Spleen (tissue), 11 donors: ENCODE data around the gene CPAMD8. TPM values are rescaled to one million over a fixed set of nuclear protein-coding genes. Genes with fewer than 3 reads are reported as not detected.
"Not testable (repeated sequence)": the region's sequence is repeated elsewhere in the genome, so short reads cannot be mapped to it uniquely, and the experiment has no call there.

Experiments used
- DNase-seq: peaks from one replicate; pipeline ENCODE4 v3.0.0-alpha.2; 2020
- H3K27ac ChIP-seq, 8 donors: fragments of 200-600 bp; sonication (generic) in 7 of 8; 1 replicate in 4 of 8; 2 replicates in 4 of 8; pipeline versions ENCODE4 v1.5.0 to v1.8.0; 2016 to 2021; ENCODE audit warnings: inconsistent platforms in 4 of 8, mild to moderate bottlenecking in 4 of 8, moderate library complexity in 1 of 8
- H3K27me3 ChIP-seq, 7 donors: fragments of 200-600 bp; sonication (generic) in 6 of 7; replicated peaks in 1 of 7; 1 replicate in 4 of 7; 2 replicates in 3 of 7; pipeline versions ENCODE4 v1.5.0 to v1.8.0; 2016 to 2021; ENCODE audit warnings: inconsistent platforms in 3 of 7, mild to moderate bottlenecking in 1 of 7
- H3K36me3 ChIP-seq, 6 donors: fragments of 200-600 bp; sonication (generic) in 5 of 6; 1 replicate in 4 of 6; 2 replicates in 2 of 6; pipeline versions ENCODE4 v1.5.0 to v1.8.0; 2016 to 2021; ENCODE audit warnings: inconsistent platforms in 2 of 6
- H3K4me1 ChIP-seq, 6 donors: fragments of 200-600 bp; sonication (generic) in 5 of 6; 1 replicate in 3 of 6; 2 replicates in 3 of 6; pipeline versions ENCODE4 v1.5.0 to v1.8.0; 2016 to 2021; ENCODE audit warnings: inconsistent platforms in 3 of 6
- H3K4me3 ChIP-seq, 8 donors: fragments of 200-600 bp; sonication (generic) in 7 of 8; 1 replicate in 4 of 8; 2 replicates in 4 of 8; pipeline versions ENCODE4 v1.5.0 to v1.8.0; 2016 to 2021; ENCODE audit warnings: inconsistent platforms in 4 of 8, mild to moderate bottlenecking in 4 of 8, moderate library complexity in 2 of 8
- H3K9me3 ChIP-seq, 8 donors: fragments of 200-600 bp; sonication (generic) in 7 of 8; 1 replicate in 4 of 8; 2 replicates in 4 of 8; pipeline versions ENCODE4 v1.5.0 to v1.8.0; 2016 to 2021; ENCODE audit warnings: inconsistent platforms in 4 of 8
- POLR2A ChIP-seq, 3 donors: fragments of 450-650 bp; IDR thresholded peaks; one replicate each; pipeline ENCODE4 v1.5.1; 2017; ENCODE audit warnings: antibody characterized with exemption in 3 of 3, mild to moderate bottlenecking in 1 of 3
- POLR2AphosphoS5 ChIP-seq, 3 donors: sonication (generic); formaldehyde crosslinking; IDR thresholded peaks; one replicate each; pipeline ENCODE4 v1.5.1; 2017; ENCODE audit warnings: antibody characterized with exemption in 3 of 3
- WGBS, 5 donors: extraction: QIAGEN DNeasy Blood & Tissue Kit in 3 of 5; methylation state at CpG; one replicate each; pipeline versions ENCODE4 v1.1.5 to v1.1.7; 2013 to 2018; 5-methylcytosine and 5-hydroxymethylcytosine counted together
- intact Hi-C: fragments of 100-400 bp; cut with DNase I; formaldehyde crosslinking; loops from one replicate; pipeline ENCODE4 v1.15.0; 2023; ENCODE audit warnings: low total_unique reads
- polyA plus RNA-seq, 3 donors: library from polyadenylated mRNA; stranded (reverse); fragments of 200-250 nt; gene quantifications; one replicate each; pipeline ENCODE4 v1.2.1, GENCODE V29; 2013
- total RNA-seq, 7 donors: library from RNA; depleted of rRNA in 3 of 7; stranded (reverse); fragments of >200 nt in 3 of 7; fragmentation: NEBNext Ultra II Directional in 4 of 7; extraction: Animal tissue kit (Norgen Biotek cat#: 25700) in 4 of 7; gene quantifications; one replicate each; pipeline versions ENCODE4 v1.1.0 to v1.2.1, GENCODE V29; 2016 to 2021
- TF ChIP-seq, protein P1 (sequence below), 11 experiments: fragments of 200-600 bp in 7 of 11; fragments of 450-650 bp in 4 of 11; sonication (generic) in 4 of 11; IDR thresholded peaks in 8 of 11; conservative IDR thresholded peaks in 3 of 11; 1 replicate in 7 of 11; 2 replicates in 4 of 11; pipeline versions ENCODE4 v1.4.0 to v1.8.0; 2016 to 2021; ENCODE audit warnings: antibody characterized with exemption in 11 of 11, inconsistent platforms in 4 of 11, mild to moderate bottlenecking in 1 of 11
- donor health status: healthy with polysubstance abuse.
- donor health status: DM: no; HTN: no; CAD: no; lungs with moderate emphysema.
- donor health status: DM: no; HTN: no; CAD: no.
- donor health status: Bipolar disorder and iron deficiency.
- donor health status: healthy.
- donor health status: DM: no; HTN: no; CAD: no.
- donor health status: DM: yes; HTN: yes; CAD: no.

CPAMD8 gene
- total and polyA plus RNA-seq, 10 donors: 2.1 to 18.7 (median 8.5) TPM

DNA sequence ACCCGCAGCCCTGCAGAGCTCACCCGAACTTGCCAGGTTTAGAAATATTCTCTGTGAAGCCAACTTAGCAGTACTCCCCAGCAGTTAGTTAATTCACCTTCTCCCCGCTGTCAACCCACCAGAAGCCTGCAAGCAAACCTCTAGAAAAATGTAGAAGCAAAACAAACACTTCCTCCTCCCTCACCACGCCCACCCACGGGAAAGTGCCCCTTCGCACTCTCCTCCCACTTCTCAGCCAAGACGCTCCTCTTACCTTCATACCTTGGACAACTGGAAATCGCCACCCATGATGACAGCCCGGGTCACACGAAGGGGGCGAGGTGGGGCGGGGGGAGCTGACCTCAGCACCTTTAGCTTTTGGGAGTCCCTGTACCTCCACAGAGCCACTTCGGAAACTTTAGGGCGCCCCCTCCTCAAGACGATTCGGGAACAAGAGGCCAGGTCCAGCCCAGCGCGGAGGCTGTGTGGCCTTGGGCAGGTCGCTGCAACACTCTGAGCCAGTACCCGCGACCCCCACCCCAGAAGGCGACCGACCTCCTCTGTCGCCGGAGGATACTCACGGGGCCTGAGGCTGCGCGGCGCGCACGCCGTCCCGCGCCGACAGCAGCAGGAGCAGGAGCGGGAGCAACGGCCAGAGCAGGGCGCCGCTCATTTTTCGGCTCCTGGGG lies 485 bp downstream of the CPAMD8 start:
- Histone ChIP-seq H3K27me3 (peaks cover 0 to 71% (median 36%) of the 10 kb centered on the region in 7 donors), H3K4me3 (peak overlapping the region in 7 of 8 donors; percentile 3 to 63 (median 21)), H3K4me1 (peaks cover 4 to 35% (median 9%) of the 10 kb centered on the region in 6 donors), H3K27ac (no peak overlapping the region), H3K36me3 (no peaks in the 10 kb centered on the region), H3K9me3 (peaks cover 2 to 30% (median 20%) of the 10 kb centered on the region in 8 donors)
- 1 to 4% (median 2%) methylated on average over 13 to 40 of the region's 40 CpGs for WGBS, 5 donors
- no peak for DNase-seq
- intact Hi-C loops: no loop called here
- TF ChIP-seq POLR2A (IDR thresholded peaks at IDR 0.05) (no peak), POLR2AphosphoS5 (IDR thresholded peaks at IDR 0.05) (no peak)
- TF ChIP-seq, protein P1, sequence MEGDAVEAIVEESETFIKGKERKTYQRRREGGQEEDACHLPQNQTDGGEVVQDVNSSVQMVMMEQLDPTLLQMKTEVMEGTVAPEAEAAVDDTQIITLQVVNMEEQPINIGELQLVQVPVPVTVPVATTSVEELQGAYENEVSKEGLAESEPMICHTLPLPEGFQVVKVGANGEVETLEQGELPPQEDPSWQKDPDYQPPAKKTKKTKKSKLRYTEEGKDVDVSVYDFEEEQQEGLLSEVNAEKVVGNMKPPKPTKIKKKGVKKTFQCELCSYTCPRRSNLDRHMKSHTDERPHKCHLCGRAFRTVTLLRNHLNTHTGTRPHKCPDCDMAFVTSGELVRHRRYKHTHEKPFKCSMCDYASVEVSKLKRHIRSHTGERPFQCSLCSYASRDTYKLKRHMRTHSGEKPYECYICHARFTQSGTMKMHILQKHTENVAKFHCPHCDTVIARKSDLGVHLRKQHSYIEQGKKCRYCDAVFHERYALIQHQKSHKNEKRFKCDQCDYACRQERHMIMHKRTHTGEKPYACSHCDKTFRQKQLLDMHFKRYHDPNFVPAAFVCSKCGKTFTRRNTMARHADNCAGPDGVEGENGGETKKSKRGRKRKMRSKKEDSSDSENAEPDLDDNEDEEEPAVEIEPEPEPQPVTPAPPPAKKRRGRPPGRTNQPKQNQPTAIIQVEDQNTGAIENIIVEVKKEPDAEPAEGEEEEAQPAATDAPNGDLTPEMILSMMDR (IDR thresholded peaks at IDR 0.05 in 8 of 11, conservative IDR thresholded peaks at IDR 0.05 in 3 of 11): no peak

DNA sequence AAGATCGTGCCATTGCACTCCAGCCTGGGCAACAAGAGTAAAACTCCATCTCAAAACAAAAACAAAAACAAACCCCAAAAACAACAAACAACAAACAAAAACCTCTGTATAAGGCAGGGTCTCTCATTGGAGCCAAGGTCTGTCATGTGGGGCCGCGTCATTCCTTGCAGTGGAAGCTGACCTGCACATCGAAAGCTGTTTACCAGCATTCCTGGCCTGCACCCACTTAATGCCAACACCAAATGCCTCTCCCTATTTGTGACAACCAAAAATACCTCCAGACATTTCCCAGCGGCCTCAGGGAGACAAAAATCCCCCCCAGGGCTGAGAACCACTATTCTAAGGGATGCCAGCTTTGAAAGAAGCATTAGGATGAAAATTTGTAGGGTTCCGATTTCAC lies 1.2 kb downstream of the CPAMD8 start:
- H3K4me1 ChIP-seq: peaks cover 4 to 35% (median 10%) of the 10 kb centered on the region in 6 donors
- H3K4me3 ChIP-seq: no peak overlapping the region
- no peaks in the 10 kb centered on the region for H3K36me3 ChIP-seq
- 76 to 92% (median 88%) methylated on average over 6 of the region's 6 CpGs for WGBS, 5 donors
- TF ChIP-seq, protein P1 (IDR thresholded peaks at IDR 0.05 in 8 of 11, conservative IDR thresholded peaks at IDR 0.05 in 3 of 11): no peak
- TF ChIP-seq POLR2A (IDR thresholded peaks at IDR 0.05) (no peak), POLR2AphosphoS5 (IDR thresholded peaks at IDR 0.05) (no peak)
- no peak overlapping the region for H3K27ac ChIP-seq
- no peak for DNase-seq
- H3K27me3 ChIP-seq: peaks cover 0 to 69% (median 36%) of the 10 kb centered on the region in 7 donors
- intact Hi-C loops: no loop called here
- peaks cover 2 to 35% (median 20%) of the 10 kb centered on the region in 8 donors for H3K9me3 ChIP-seq

DNA sequence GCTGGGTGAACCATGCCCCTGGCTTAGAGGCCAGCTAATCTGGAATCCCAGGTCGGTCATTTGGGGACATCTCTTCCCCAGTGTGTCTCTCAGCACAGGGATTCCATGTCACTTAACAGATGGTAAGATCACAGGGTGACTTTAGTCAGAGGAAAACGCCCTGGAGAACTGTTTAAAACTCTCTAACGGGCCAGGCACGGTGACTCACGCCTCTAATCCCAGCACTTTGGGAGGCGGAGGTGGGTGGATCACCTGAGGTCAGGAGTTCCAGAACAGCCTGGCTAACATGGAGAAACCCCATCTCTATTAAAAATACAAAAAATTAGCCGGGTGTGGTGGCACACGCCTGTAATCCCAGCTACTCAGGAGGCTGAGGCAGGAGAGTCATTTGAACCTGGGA lies 1.7 kb downstream of the CPAMD8 start:
- 81 to 91% (median 88%) methylated on average over 8 of the region's 8 CpGs for WGBS, 5 donors
- H3K9me3 ChIP-seq: peaks cover 2 to 35% (median 20%) of the 10 kb centered on the region in 8 donors
- H3K27ac ChIP-seq, H3K36me3 ChIP-seq, H3K4me3 ChIP-seq, intact Hi-C loops, DNase-seq: not testable (repeated sequence)
- peaks cover 4 to 35% (median 12%) of the 10 kb centered on the region in 6 donors for H3K4me1 ChIP-seq
- H3K27me3 ChIP-seq: peaks cover 0 to 65% (median 36%) of the 10 kb centered on the region in 7 donors

DNA sequence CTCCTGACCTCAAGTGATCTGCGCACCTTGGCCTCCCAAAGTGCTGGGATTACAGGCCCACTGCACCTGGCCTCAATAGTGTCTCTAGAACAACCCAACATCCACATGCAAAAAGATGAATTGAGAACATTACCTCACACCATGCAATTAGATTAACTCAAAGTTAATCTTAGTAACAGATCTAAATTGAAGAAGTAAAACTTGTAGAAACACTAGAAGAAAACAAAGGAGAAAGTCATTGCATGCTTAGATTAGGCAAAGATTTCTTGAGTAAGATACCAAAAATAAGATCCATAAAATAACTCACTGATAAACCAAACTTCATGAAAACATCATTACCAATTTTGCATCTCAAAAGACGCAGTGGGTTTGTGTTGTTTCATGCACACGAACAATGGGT lies 2.8 kb downstream of the CPAMD8 start:
- Histone ChIP-seq H3K36me3 (no peaks in the 10 kb centered on the region), H3K4me3 (no peak overlapping the region), H3K9me3 (peaks cover 2 to 35% (median 20%) of the 10 kb centered on the region in 8 donors), H3K27me3 (peaks cover 0 to 54% (median 36%) of the 10 kb centered on the region in 7 donors), H3K27ac (no peak overlapping the region), H3K4me1 (peaks cover 4 to 35% (median 12%) of the 10 kb centered on the region in 6 donors)
- WGBS, 5 donors: 83 to 96% (median 89%) methylated on average over 3 of the region's 3 CpGs
- TF ChIP-seq POLR2A (IDR thresholded peaks at IDR 0.05) (no peak), POLR2AphosphoS5 (IDR thresholded peaks at IDR 0.05) (no peak)
- TF ChIP-seq, protein P1 (IDR thresholded peaks at IDR 0.05 in 8 of 11, conservative IDR thresholded peaks at IDR 0.05 in 3 of 11): no peak
- no peak for DNase-seq
- intact Hi-C loops: no loop called here
